Stomach (tissue), 4 donors: Measurements from ENCODE around the gene TPH1.

Source experiments
- POLR2A ChIP-seq, 4 donors: fragments of 450-650 bp; IDR thresholded peaks; one replicate each; pipeline ENCODE4 v1.6.1; 2016; ENCODE audit warnings: antibody characterized with exemption in 4 of 4, control low read depth in 2 of 4, mild to moderate bottlenecking in 1 of 4, moderate library complexity in 1 of 4
- TF ChIP-seq, protein P1 (sequence below), 7 experiments: fragments of 450-650 bp in 4 of 7; fragments of 200-600 bp in 3 of 7; sonication (generic) in 3 of 7; IDR thresholded peaks; one replicate each; pipeline ENCODE4 v1.5.1; 2016 to 2019; ENCODE audit warnings: antibody characterized with exemption in 7 of 7, control low read depth in 2 of 7, mild to moderate bottlenecking in 1 of 7

DNA sequence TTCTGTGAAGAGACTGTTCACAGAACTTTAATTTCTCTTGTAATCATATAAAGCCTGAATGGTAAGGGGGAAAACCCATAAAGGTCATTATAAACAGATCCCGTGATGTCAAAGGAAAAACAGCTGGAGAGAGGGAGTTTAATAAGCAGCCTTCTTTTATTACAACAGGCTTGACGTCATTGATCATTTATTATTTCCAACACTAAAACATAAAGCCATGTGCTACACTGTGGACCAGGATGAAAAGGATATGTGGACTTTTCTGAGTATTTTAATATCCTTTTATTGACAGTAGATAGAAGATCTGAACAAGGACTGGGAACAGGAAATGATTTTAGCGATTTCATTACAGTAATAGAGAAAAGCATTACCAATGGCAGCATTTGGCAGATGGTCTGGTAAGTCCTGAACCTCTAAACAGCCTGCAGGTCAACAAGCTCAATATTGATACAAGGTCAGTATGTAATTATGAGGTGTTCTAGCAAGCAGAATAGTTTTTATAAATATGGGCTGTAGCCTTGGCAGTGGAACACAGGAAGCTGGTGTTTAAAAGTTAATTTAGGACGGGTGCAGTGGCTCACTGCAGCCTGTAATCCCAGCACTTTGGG is 25.1 kb upstream of the TPH1 start:
- TF ChIP-seq, protein P1, sequence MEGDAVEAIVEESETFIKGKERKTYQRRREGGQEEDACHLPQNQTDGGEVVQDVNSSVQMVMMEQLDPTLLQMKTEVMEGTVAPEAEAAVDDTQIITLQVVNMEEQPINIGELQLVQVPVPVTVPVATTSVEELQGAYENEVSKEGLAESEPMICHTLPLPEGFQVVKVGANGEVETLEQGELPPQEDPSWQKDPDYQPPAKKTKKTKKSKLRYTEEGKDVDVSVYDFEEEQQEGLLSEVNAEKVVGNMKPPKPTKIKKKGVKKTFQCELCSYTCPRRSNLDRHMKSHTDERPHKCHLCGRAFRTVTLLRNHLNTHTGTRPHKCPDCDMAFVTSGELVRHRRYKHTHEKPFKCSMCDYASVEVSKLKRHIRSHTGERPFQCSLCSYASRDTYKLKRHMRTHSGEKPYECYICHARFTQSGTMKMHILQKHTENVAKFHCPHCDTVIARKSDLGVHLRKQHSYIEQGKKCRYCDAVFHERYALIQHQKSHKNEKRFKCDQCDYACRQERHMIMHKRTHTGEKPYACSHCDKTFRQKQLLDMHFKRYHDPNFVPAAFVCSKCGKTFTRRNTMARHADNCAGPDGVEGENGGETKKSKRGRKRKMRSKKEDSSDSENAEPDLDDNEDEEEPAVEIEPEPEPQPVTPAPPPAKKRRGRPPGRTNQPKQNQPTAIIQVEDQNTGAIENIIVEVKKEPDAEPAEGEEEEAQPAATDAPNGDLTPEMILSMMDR (IDR thresholded peaks at IDR 0.05): no peak
- no peak for TF ChIP-seq POLR2A (IDR thresholded peaks at IDR 0.05)
